NCI-H1105 (cell line): ENCODE measurements around the gene PSMB8.
"Not testable (repeated sequence)": the region's sequence is repeated elsewhere in the genome, so short reads cannot be mapped to it uniquely, and the experiment has no call there.

Source experiments
- DNase-seq: peaks from one replicate; lab custom pipeline; 2025; lab: John Stamatoyannopoulos, UW

PSMB8 gene

GRCh38 chr6:32843979-32844838, at the start of gene PSMB8:
TSS of gene PSMB8 (minus strand) at chr6:32844047. CDS start at chr6:32843996, 51 bp downstream.
- DNase-seq: peak; percentile 97

DNA sequence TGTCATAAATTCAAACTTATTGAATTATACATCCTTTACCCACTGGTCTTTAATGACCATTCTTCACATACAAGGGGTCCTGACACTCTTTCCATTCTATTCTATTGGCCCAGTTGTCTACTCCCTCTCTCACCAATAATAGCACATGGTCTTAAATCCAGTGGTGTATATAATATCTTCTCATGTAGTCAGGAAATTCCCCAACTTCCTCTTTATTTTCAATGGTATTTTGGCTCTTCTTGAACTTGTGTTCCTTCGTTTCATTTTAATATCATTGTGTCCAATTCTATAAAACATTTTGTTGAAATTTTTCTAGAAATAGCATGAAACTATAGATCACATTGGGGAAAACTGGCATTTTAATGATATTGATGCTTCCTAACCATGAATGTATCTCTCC, 47.0 kb upstream of the PSMB8 start:
- no peak for DNase-seq

GRCh38 chr6:32889533-32889932, 45.7 kb upstream of the PSMB8 start:
- no peak for DNase-seq

GRCh38 chr6:32888576-32888975, 44.7 kb upstream of the PSMB8 start:
- DNase-seq: no peak

- DNase-seq: no peak
Observed at GRCh38 chr6:32887616-32888015, 43.8 kb upstream of the PSMB8 start.

GRCh38 chr6:32886681-32887383, 43.0 kb upstream of the PSMB8 start:
- no peak for DNase-seq

GRCh38 chr6:32885698-32886286, 41.9 kb upstream of the PSMB8 start:
- DNase-seq: peak; percentile 64

- DNase-seq: no peak
Observed at GRCh38 chr6:32883789-32884188, 39.9 kb upstream of the PSMB8 start.

DNA sequence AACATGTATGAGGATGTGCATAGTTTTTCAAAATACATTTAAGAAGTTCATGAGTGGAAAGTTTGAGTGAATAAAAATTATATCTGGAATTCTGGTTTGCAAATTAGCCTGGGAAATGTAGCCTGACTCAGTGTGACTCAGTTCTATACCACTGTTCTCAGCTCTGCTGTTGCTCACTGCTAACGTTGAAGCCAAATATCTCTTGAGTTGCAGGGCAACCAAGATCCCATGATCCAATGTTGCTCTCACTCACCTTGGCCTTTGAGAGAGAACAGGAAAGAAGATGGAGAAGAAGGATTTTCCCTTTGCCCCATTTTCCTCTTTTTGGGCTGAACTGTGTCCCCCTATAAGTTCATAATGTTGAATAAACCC, 39.0 kb upstream of the PSMB8 start:
- no peak for DNase-seq

DNA sequence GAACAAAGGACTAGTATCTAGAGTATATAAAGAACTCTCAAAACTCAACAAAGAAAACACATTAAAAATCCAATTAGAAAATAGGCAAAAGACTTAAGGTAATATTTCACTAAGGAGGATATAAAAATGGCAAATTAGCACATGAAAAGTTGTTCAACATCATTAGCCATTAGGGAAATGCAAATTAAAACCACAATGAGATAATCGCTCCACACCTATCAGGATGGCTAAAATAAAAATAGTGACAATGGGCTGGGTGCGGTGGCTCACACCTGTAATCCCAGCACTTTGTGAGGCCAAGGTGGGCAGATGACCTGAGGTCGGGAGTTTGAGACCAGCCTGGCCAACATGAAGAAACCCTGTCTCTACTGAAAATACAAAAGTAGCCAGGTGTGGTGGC, 37.1 kb upstream of the PSMB8 start:
- DNase-seq: not testable (repeated sequence)

- no peak for DNase-seq
Observed at GRCh38 chr6:32879691-32880090, 35.8 kb upstream of the PSMB8 start.

DNA sequence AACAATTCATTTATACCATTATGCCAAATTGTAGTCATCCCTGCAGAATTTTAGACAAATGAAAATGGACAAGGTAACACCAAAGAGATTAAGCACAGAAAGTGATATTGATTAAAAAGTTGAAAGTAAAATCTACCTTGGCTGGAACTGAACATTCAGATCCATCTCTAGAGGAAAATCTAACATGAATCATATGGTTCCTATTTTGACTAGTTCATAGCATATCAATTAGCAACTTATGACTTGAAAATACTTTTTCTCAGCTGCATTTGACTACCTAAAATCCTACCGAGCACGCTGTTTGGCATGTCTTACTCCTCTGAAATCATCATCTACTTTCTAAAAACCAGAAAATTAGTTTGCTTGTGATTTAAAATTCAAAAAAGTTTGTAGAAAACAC, 32.8 kb upstream of the PSMB8 start:
- DNase-seq: no peak

GRCh38 chr6:32873947-32874346, 30.1 kb upstream of the PSMB8 start:
- DNase-seq: not testable (repeated sequence)

GRCh38 chr6:32868257-32868788, 24.5 kb upstream of the PSMB8 start:
- DNase-seq: peak; percentile 61

- DNase-seq: no peak
Observed at GRCh38 chr6:32867554-32868256, 23.9 kb upstream of the PSMB8 start.

DNA sequence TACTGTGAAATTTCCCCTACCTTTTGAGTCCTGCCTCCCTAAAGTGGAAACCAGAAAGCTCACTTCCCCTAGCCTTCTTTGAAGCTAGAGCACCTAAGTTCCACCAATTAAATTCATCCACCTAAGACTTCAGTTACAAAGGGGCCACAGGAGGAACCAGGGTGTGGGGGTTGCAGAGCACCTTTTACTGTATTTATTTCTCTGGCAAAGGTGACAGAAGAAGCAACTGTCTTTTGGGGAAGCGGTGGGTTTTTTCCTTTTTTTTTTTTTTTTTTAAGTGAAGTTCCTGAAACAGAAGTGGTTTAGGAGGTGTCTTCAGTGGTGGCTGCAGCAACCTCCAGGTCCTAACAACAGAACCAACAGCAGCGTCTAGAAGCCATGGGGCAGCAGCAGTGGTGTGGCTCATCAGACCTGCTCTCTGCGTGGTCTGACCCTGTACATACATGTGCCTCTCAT, 23.2 kb upstream of the PSMB8 start:
- no peak for DNase-seq

DNA sequence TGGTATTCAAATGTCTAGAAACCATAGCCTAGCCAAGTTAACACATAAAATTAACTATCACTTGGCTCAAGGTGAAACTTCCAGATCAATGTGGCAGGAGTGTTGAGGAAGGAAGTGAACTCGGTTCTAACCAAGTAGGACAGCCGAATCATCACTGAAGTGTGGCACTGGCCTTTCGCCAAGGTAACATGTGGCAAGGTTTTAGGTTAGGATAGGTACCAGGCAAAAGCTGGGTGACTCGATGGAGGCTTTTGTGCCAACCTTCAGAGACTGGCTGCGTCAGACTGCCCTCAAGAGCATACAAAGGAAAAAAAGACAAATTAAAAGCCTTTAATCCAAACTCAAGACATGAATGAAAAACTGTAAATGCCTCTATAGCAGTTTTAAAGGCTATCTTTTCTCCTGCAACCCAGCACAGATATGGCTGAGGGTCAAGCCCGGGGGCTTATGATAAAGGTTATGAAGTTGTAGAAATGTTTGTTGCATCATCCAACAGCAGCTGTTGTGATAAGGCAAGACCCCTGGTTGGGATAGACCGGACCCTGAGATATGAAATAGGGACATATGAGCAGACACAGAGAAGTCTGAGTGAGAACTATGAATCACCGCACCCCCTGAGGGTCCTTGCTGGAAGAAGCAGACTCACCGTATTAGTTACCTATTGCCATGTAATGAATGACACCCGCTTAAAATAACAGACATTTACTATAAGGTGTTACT, 22.0 kb upstream of the PSMB8 start:
- no peak for DNase-seq

- no peak for DNase-seq
Observed at GRCh38 chr6:32862725-32863124, 18.9 kb upstream of the PSMB8 start.

DNA sequence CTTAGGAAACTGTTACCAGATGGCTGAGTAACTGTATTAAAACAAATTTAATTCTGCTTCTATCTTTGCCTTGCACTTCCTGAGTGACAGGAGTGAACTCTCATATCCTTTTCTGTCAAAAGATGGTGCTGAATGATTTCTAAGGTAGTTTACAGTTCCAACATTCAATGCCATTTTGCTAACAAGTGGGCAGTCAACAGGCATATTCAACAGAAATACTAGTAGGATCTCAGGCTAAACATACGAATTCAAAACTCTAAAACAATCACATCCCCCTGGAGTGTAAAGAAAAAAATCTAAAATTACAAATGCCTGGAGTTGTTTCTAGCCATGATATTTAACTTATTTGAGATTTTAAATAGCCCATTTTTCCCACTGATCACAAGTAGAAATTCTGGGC, 16.8 kb upstream of the PSMB8 start:
- no peak for DNase-seq

DNA sequence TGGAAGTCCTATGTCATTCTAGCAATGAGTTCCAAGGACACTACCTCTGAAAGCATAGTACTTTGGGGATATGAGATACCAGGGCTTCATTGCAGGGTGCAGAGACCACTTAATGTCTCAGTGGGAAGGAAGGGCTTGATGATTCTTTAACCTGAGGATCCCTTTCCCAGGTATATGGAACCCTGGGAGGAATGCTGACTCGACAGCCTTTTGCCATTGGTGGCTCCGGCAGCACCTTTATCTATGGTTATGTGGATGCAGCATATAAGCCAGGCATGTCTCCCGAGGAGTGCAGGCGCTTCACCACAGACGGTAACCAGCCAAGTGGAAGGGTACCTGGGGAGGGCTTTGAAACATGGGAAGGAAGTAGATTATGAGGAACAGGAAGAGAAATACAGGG, 14.3 kb upstream of the PSMB8 start:
- DNase-seq: no peak

DNA sequence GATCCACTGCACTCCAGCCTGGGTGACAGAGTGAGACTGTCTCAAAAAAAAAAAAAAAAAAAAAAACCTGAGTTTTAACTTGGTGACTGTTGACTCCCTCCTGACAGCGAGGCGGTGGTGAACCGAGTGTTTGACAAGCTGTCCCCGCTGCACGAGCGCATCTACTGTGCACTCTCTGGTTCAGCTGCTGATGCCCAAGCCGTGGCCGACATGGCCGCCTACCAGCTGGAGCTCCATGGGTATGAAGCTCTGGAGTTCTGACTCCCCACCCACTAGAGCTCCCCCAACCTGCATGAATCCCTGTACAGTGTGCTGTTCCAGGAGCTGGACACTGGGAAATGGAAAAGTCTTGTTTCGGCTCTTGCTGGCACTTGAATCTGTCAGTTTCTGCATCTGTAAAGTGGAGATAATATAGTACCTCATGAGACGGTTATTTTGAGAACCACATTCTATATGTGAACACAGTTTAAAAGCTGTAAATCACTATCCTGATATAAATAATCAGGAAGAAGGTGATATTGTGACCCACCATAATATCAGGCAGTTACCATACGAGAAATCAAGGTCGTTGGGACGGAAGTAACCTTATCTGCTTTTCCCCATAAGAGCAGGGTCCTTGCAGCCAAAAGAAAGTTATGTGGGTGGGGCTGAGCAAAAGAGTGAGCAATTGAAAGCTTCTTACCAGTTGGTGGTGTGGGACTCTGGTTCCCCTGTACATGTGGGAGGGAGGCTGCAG, 13.5 kb upstream of the PSMB8 start:
- DNase-seq: no peak
